ENCODE results near the gene SLC39A11.

DNA sequence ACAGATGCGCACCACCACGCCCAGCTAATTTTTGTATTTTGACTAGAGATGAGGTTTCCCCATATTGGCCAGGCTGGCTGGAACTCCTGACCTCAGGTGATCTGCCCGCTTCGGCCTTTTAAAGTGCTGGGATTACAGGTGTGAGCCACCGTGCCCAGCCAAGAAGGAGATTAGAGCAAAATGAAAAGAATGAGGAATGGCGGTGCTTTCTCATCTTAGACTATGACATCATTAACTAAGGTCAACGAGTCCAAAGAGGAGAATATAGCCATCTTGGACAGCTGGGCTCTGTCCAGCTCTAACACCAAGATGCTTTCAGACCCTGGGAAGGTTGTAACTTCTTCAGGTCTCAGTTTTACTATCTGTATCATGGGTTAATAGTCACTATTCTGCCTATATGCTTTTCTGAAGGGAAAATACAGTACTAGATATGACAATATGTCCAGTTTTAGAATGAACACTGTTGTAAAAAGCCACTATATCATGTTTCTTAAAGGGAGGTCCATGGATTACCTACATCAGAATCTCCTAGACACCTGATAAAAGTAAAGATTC, 76.7 kb downstream of the SLC39A11 start:
- TF ChIP-seq POLR2A (IDR thresholded peaks at IDR 0.05; ENCODE audit: low read depth, low read length): no peak
- no peak for TF ChIP-seq POLR2AphosphoS5 (IDR thresholded peaks at IDR 0.05; ENCODE audit: low read depth, low read length)

All from GM12891 (cell line).